Fibroblast of lung (primary cell): ENCODE data around the gene MDM1. TPM values are rescaled to one million over a fixed set of nuclear protein-coding genes. Genes with fewer than 3 reads are reported as not detected.

Experiments
- DNase-seq, 2 donors: peaks; one replicate each; pipeline versions ENCODE4 v3.0.0 to v3.0.0-alpha.2; 2010; ENCODE audit warnings: low read depth in 2 of 2
- H2AFZ ChIP-seq: 2 replicates; pipeline ENCODE4 v1.5.1; 2012; ENCODE audit warnings: low read length, control low read depth, inconsistent platforms
- H3K27ac ChIP-seq: 2 replicates; pipeline ENCODE4 v1.5.1; 2011; ENCODE audit warnings: low read length, control low read depth; ENCODE audit not compliant: insufficient read depth
- H3K27me3 ChIP-seq: 2 replicates; pipeline ENCODE4 v1.5.1; 2011; ENCODE audit warnings: mild to moderate bottlenecking, low read length; ENCODE audit not compliant: control insufficient read depth, insufficient read depth
- H3K36me3 ChIP-seq: 2 replicates; pipeline ENCODE4 v1.5.1; 2011; ENCODE audit warnings: low read length; ENCODE audit not compliant: control insufficient read depth, insufficient read depth
- H3K4me1 ChIP-seq: 2 replicates; pipeline ENCODE4 v1.5.1; 2011; ENCODE audit warnings: low read length; ENCODE audit not compliant: control insufficient read depth, insufficient read depth; ENCODE audit errors: extremely low read depth
- H3K4me2 ChIP-seq: 2 replicates; pipeline ENCODE4 v1.5.1; 2011; ENCODE audit warnings: low read length, control low read depth; ENCODE audit not compliant: insufficient read depth; ENCODE audit errors: extremely low read depth
- H3K4me3 ChIP-seq, 4 experiments: fragments of 200-600 bp in 1 of 4; sonication (generic) in 1 of 4; replicated peaks in 1 of 4; 2 replicates each; pipeline ENCODE4 v1.5.1; 2011 to 2016; ENCODE audit warnings: low read length in 4 of 4, low read depth in 3 of 4, mild to moderate bottlenecking in 3 of 4, control low read depth in 2 of 4, inconsistent platforms in 1 of 4, mixed read lengths in 1 of 4; ENCODE audit not compliant: insufficient read depth in 1 of 4; ENCODE audit errors: control extremely low read depth in 1 of 4
- H3K79me2 ChIP-seq: 2 replicates; pipeline ENCODE4 v1.5.1; 2012; ENCODE audit warnings: mild to moderate bottlenecking, low read length, inconsistent platforms; ENCODE audit not compliant: control insufficient read depth, insufficient read depth
- H3K9ac ChIP-seq: 2 replicates; pipeline ENCODE4 v1.5.1; 2011; ENCODE audit warnings: mild to moderate bottlenecking, low read length, control low read depth; ENCODE audit not compliant: insufficient read depth
- H3K9me3 ChIP-seq: 2 replicates; pipeline ENCODE4 v1.5.1; 2012; ENCODE audit warnings: low read depth, low read length; ENCODE audit not compliant: control insufficient read depth, insufficient read depth
- H4K20me1 ChIP-seq: 2 replicates; pipeline ENCODE4 v1.5.1; 2011; ENCODE audit warnings: low read length; ENCODE audit not compliant: control insufficient read depth, insufficient read depth; ENCODE audit errors: extremely low read depth
- EZH2 ChIP-seq: IDR thresholded peaks from 2 replicates; pipeline ENCODE4 v1.5.1; 2012; ENCODE audit warnings: low read length, control low read depth, mild to moderate bottlenecking; ENCODE audit errors: missing control alignments
- polyA plus RNA-seq, 2 donors: library from polyadenylated mRNA; depleted of rRNA in 1 of 2; stranded (reverse) in 1 of 2; unstranded in 1 of 2; fragments of >200 nt; gene quantifications; 2 replicates each; pipeline ENCODE4 v1.2.1, GENCODE V29; 2011 to 2012; ENCODE audit warnings: missing spikeins in 1 of 2
- total RNA-seq: library from RNA; depleted of rRNA; stranded (reverse); fragments of >200 nt; gene quantifications from 2 replicates; pipeline ENCODE4 v1.2.1, GENCODE V29; 2014
- TF ChIP-seq, protein P1 (sequence below), 2 donors: IDR thresholded peaks in 1 of 2; conservative IDR thresholded peaks in 1 of 2; 1 replicate in 1 of 2; 2 replicates in 1 of 2; pipeline ENCODE4 v1.5.1; 2011 to 2012; ENCODE audit warnings: low read length in 2 of 2, control low read depth in 1 of 2, inconsistent platforms in 1 of 2, low read depth in 1 of 2, mild to moderate bottlenecking in 1 of 2

Gene MDM1
- total and polyA plus RNA-seq, 2 donors (not counting 1 experiment from before 2014, with no cell fraction given), result 7.4 to 12.4 TPM

DNA sequence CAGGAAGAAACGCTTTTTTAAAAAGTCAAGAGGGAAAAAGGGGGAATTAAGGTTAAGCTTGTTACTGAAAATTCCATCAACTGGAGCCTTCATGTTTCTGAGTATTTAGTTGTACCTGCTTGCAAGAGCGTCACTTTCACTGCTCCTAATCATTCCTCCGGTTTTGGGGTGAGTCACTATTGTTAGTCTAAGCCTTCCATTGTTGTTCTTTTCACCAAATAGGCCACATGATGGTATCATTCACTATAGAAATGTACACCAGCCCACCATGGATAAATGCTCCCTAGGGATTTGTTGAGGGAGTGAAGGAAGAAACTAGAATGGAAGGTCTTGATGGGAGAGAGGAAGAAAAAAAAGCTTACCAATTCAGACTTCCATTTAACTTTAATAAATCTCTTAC lies 81.7 kb downstream of the MDM1 start:
- DNase-seq, result peak in 1 of 2 donors; percentile 38
- TF ChIP-seq, protein P1, sequence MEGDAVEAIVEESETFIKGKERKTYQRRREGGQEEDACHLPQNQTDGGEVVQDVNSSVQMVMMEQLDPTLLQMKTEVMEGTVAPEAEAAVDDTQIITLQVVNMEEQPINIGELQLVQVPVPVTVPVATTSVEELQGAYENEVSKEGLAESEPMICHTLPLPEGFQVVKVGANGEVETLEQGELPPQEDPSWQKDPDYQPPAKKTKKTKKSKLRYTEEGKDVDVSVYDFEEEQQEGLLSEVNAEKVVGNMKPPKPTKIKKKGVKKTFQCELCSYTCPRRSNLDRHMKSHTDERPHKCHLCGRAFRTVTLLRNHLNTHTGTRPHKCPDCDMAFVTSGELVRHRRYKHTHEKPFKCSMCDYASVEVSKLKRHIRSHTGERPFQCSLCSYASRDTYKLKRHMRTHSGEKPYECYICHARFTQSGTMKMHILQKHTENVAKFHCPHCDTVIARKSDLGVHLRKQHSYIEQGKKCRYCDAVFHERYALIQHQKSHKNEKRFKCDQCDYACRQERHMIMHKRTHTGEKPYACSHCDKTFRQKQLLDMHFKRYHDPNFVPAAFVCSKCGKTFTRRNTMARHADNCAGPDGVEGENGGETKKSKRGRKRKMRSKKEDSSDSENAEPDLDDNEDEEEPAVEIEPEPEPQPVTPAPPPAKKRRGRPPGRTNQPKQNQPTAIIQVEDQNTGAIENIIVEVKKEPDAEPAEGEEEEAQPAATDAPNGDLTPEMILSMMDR (conservative IDR thresholded peaks at IDR 0.05 in 1 of 2, IDR thresholded peaks at IDR 0.05 in 1 of 2; ENCODE audit: low read depth in 1 of 2, low read length in 2 of 2), result no peak
- no peak for TF ChIP-seq EZH2
- no peak overlapping the region for H3K4me2 ChIP-seq
- H3K79me2 ChIP-seq, result no peaks in the 10 kb centered on the region
- no peaks in the 10 kb centered on the region for H3K9me3 ChIP-seq
- H3K36me3 ChIP-seq, result no peaks in the 10 kb centered on the region
- no peak overlapping the region for H2AFZ ChIP-seq
- no peaks in the 10 kb centered on the region for H4K20me1 ChIP-seq
- no peaks in the 10 kb centered on the region for H3K4me1 ChIP-seq
- H3K27ac ChIP-seq, result no peak overlapping the region
- H3K27me3 ChIP-seq, result no peaks in the 10 kb centered on the region
- no peak overlapping the region for H3K9ac ChIP-seq
- H3K4me3 ChIP-seq, result no peak overlapping the region

DNA sequence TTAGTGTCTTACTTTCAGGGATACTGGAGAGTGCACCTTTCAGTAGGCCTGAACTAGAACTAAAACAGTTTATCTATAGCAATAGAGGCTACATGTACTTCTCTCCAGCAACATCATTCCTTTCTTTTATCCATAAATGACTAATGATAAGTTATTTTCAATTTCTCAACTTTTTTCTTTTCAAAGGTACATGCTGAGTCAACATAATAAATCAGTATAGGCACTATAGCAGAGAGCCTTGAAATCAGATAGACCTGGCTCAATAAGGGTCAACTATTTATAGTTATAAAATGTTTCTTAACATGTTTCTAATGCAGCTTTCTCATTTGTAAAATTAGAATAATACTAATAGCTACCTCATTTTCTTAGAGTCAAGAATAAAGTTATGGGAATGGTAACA lies 84.4 kb downstream of the MDM1 start:
- H3K4me1 ChIP-seq, result no peaks in the 10 kb centered on the region
- H4K20me1 ChIP-seq, result no peaks in the 10 kb centered on the region
- no peak overlapping the region for H3K9ac ChIP-seq
- no peaks in the 10 kb centered on the region for H3K36me3 ChIP-seq
- H2AFZ ChIP-seq, result no peak overlapping the region
- H3K9me3 ChIP-seq, result no peaks in the 10 kb centered on the region
- DNase-seq, result no peak
- no peak overlapping the region for H3K27ac ChIP-seq
- H3K79me2 ChIP-seq, result no peaks in the 10 kb centered on the region
- no peak overlapping the region for H3K4me2 ChIP-seq
- H3K27me3 ChIP-seq, result no peaks in the 10 kb centered on the region
- TF ChIP-seq, protein P1 (conservative IDR thresholded peaks at IDR 0.05 in 1 of 2, IDR thresholded peaks at IDR 0.05 in 1 of 2; ENCODE audit: low read depth in 1 of 2, low read length in 2 of 2), result no peak
- TF ChIP-seq EZH2, result no peak
- no peak overlapping the region for H3K4me3 ChIP-seq

DNA sequence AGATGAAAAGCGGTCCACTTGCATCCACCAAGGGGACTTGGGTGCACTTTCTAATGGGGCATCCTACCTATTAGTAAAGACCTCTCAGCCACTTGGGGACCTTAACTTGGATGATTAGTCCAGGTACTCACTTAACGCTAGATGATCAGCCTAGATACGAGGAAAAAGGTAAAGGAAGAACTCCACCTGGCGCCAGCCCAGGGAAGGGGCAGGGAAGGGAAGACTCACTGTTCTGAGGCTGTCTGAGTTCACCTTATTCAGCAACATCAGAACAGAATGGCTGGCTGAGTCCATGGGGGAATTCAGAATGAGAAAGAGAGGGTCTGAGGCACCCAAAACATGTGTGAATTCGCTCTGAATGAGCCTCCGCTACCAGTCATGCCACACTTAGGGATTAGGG lies 85.8 kb downstream of the MDM1 start:
- no peaks in the 10 kb centered on the region for H3K9me3 ChIP-seq
- no peaks in the 10 kb centered on the region for H3K36me3 ChIP-seq
- H3K79me2 ChIP-seq, result no peaks in the 10 kb centered on the region
- H3K9ac ChIP-seq, result no peak overlapping the region
- H3K27me3 ChIP-seq, result no peaks in the 10 kb centered on the region
- DNase-seq, result no peak
- H3K4me3 ChIP-seq, result no peak overlapping the region
- H3K4me2 ChIP-seq, result no peak overlapping the region
- no peak overlapping the region for H2AFZ ChIP-seq
- no peak overlapping the region for H3K27ac ChIP-seq
- TF ChIP-seq, protein P1 (conservative IDR thresholded peaks at IDR 0.05 in 1 of 2, IDR thresholded peaks at IDR 0.05 in 1 of 2; ENCODE audit: low read depth in 1 of 2, low read length in 2 of 2), result no peak
- no peak for TF ChIP-seq EZH2
- H4K20me1 ChIP-seq, result no peaks in the 10 kb centered on the region
- H3K4me1 ChIP-seq, result no peaks in the 10 kb centered on the region
